Heart right ventricle (tissue), 16 donors: ENCODE data around the gene CLCNKA. TPM values are rescaled to one million over a fixed set of nuclear protein-coding genes. Genes with fewer than 3 reads are reported as not detected.
"Not testable (repeated sequence)": the region's sequence is repeated elsewhere in the genome, so short reads cannot be mapped to it uniquely, and the experiment has no call there.

Source experiments
- ATAC-seq, 8 donors: fragments of 200-7000 bp; cut with Tn5 transposase; one replicate each; pipeline ENCODE4 v1.9.1; 2020; ENCODE audit warnings: mild to moderate bottlenecking in 8 of 8, moderate library complexity in 8 of 8, moderate number of reproducible peaks in 1 of 8
- DNase-seq, 2 donors: peaks; one replicate each; pipeline ENCODE4 v3.0.0-alpha.2; 2020
- H3K27ac ChIP-seq, 10 donors: fragments of 200-600 bp; sonication (generic) in 2 of 10; one replicate each; pipeline versions ENCODE4 v1.5.0 to v1.8.0; 2020 to 2022; ENCODE audit warnings: mild to moderate bottlenecking in 3 of 10
- H3K27me3 ChIP-seq, 7 donors: fragments of 200-600 bp; one replicate each; pipeline ENCODE4 v1.8.0; 2021 to 2022; ENCODE audit warnings: mild to moderate bottlenecking in 2 of 7
- H3K36me3 ChIP-seq, 9 donors: fragments of 200-600 bp; sonication (generic) in 1 of 9; one replicate each; pipeline versions ENCODE4 v1.5.0 to v1.8.0; 2020 to 2022; ENCODE audit warnings: mild to moderate bottlenecking in 2 of 9
- H3K4me1 ChIP-seq, 9 donors: fragments of 200-600 bp; sonication (generic) in 1 of 9; one replicate each; pipeline versions ENCODE4 v1.5.0 to v1.8.0; 2020 to 2022; ENCODE audit warnings: mild to moderate bottlenecking in 4 of 9
- H3K4me3 ChIP-seq, 10 donors: fragments of 200-600 bp; sonication (generic) in 2 of 10; one replicate each; pipeline versions ENCODE4 v1.5.0 to v1.8.0; 2020 to 2022; ENCODE audit warnings: mild to moderate bottlenecking in 7 of 10, moderate library complexity in 2 of 10
- H3K9me3 ChIP-seq, 11 donors: fragments of 200-600 bp in 10 of 11; sonication (generic) in 2 of 11; one replicate each; pipeline versions ENCODE4 v1.5.0 to v1.8.0; 2013 to 2022; ENCODE audit warnings: mild to moderate bottlenecking in 2 of 11, control low read depth in 1 of 11, moderate library complexity in 1 of 11
- WGBS, 2 donors: extraction: QIAGEN DNeasy Blood & Tissue Kit; methylation state at CpG; one replicate each; pipeline ENCODE4 v1.1.7; 2013; ENCODE audit warnings: inconsistent platforms in 1 of 2; 5-methylcytosine and 5-hydroxymethylcytosine counted together
- intact Hi-C, 10 donors: fragments of 100-400 bp; cut with DNase I; formaldehyde crosslinking; loops; one replicate each; pipeline versions ENCODE4 v1.11.1 to v1.14.2; 2022
- polyA plus RNA-seq, 2 donors: library from polyadenylated mRNA; stranded (reverse); fragments of 200-250 nt; gene quantifications; one replicate each; pipeline ENCODE4 v1.2.3, GENCODE V29; 2013
- total RNA-seq, 10 donors: library from RNA; stranded (reverse); fragmentation: NEBNext Ultra II Directional in 3 of 10; extraction: Animal tissue kit (Norgen Biotek cat#: 25700) in 3 of 10; gene quantifications; one replicate each; pipeline versions ENCODE4 v1.2.1 to v1.2.4, GENCODE V29; 2021 to 2023
- TF ChIP-seq, protein P1 (sequence below), 9 donors: fragments of 200-600 bp; sonication (generic) in 2 of 9; IDR thresholded peaks; one replicate each; pipeline versions ENCODE4 v1.5.0 to v1.8.0; 2021 to 2022; ENCODE audit warnings: antibody characterized with exemption in 9 of 9, mild to moderate bottlenecking in 5 of 9, moderate library complexity in 1 of 9
- donor health status: Arrhythmogenic right ventricular cardiomyopathy.
- donor health status: ischemic (EF 13 %, LVEDD 7.1; RV severe dilation, severe dysfunction).
- donor health status: healthy with polysubstance abuse.
- donor health status: DM: no; HTN: yes; CAD: no.
- donor health status: DM: no; HTN: no; CAD: no.
- donor health status: ischemic (EF 25% LVEDD 6.9; RV normal size, moderate dysfunction).
- donor health status: ischemic (EF 25% LVEDD 5.7; RV mildly dilated, moderate dysfunction).
- donor health status: healthy.
- donor health status: DM: yes; HTN: yes; CAD: no.
- donor health status: Ischemic cardiomyopathy.
- donor health status: ischemic (EF 35%, LVEDD 5.7; RV mildly dilated, moderate dysfunction).
- donor health status: nonischemic (EF 11% LVEDD 7.7; RV severe dilation, severe dysfunction).
- donor health status: DM: yes; HTN: yes; CAD: no.
- donor health status: PGD.
- donor health status: ischemic (EF 29% LVEDD 5.4; RV normal size, mild dysfunction).
- donor health status: nonischemic (EF 23%, LVEDD 6.1; RV moderate dilation, normal function).

CLCNKA gene
- total and polyA plus RNA-seq, 12 donors, result 0.19 to 1.0 (median 0.35) TPM; not detected in 1

DNA sequence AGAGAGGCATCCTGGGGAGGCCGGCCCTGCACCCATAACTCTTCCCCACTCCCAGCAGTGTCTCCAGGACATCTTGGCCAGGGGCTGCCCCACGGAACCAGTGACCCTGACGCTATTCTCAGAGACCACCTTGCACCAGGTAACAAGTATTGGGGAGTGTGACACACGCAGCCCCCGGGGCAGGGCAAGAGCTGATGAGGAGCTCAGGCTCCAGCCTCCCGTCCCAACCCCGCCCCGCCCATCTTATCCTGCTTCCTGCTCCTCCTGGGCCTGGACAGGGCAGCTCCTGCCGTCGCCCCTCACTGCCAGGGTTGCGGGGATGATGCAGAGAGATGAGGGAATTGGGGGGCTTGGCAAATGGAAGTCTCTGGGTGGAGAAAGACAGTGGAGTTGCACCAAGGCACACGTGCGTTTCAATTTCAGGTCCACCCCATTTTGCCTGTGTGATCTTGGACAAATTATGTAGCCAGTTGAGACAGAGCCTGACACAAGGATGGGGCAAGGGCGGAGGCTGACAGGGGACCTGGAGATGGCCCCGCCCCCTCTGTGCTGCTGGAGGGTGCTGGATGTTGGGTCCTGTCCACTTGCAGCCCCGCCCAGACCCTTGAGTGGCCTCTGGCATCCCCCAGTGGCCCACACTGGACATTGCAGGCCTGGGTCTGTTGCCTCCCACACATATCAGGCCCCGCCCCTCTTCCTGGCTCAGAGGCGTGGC, 10.7 kb downstream of the CLCNKA start:
- ATAC-seq (peak; percentile 84 to 97 (median 92)), DNase-seq (peak; percentile 87)
- Histone ChIP-seq H3K27ac (no peak overlapping the region), H3K9me3 (no peaks in the 10 kb centered on the region), H3K4me1 (peaks cover 0 to 11% (median 4%) of the 10 kb centered on the region in 9 donors), H3K27me3 (peaks cover 0 to 22% (median 6%) of the 10 kb centered on the region in 7 donors), H3K36me3 (no peaks in the 10 kb centered on the region), H3K4me3 (no peak overlapping the region)
- TF ChIP-seq, protein P1, sequence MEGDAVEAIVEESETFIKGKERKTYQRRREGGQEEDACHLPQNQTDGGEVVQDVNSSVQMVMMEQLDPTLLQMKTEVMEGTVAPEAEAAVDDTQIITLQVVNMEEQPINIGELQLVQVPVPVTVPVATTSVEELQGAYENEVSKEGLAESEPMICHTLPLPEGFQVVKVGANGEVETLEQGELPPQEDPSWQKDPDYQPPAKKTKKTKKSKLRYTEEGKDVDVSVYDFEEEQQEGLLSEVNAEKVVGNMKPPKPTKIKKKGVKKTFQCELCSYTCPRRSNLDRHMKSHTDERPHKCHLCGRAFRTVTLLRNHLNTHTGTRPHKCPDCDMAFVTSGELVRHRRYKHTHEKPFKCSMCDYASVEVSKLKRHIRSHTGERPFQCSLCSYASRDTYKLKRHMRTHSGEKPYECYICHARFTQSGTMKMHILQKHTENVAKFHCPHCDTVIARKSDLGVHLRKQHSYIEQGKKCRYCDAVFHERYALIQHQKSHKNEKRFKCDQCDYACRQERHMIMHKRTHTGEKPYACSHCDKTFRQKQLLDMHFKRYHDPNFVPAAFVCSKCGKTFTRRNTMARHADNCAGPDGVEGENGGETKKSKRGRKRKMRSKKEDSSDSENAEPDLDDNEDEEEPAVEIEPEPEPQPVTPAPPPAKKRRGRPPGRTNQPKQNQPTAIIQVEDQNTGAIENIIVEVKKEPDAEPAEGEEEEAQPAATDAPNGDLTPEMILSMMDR (IDR thresholded peaks at IDR 0.05), result peak; percentile 81 to 99 (median 95)
- WGBS, 2 donors, result 47 to 50% methylated on average over 18 of the region's 18 CpGs
- intact Hi-C loops, result loop anchor here in 8 of 10 donors (1.0 to 2.0 kb wide), 5 partner anchors 22 to 25 kb away; no protein-coding TSS in a partner anchor

DNA sequence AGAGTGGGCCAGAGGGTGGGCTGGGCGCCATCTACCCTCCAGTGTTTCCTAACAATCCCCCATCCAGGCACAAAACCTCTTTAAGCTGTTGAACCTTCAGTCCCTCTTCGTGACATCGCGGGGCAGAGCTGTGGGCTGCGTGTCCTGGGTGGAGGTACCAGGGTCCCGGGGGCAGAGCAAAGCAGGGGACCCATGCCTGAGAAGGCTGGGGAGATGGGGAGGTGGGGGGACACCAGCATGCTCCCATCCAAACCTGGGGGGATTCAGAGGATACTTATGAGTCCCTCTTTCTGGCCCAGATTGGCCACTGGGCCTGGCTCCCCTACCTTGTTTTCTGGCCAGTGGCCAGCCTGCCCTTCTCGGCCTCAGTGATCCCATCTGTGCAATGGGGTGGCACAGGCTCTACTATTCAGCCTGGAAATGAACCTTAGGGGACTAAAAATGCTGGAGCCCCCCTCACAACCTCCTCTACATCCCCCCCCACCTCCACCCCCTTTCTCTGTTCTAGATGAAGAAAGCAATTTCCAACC, 11.3 kb downstream of the CLCNKA start:
- intact Hi-C loops, result loop anchor here in 7 of 10 donors (1.0 to 2.0 kb wide), 5 partner anchors 22 to 24 kb away; no protein-coding TSS in a partner anchor
- H3K9me3 ChIP-seq, H3K4me3 ChIP-seq, H3K27ac ChIP-seq, H3K36me3 ChIP-seq, DNase-seq: not testable (repeated sequence)
- Histone ChIP-seq H3K27me3 (peaks cover 0 to 19% (median 6%) of the 10 kb centered on the region in 7 donors), H3K4me1 (peaks cover 0 to 11% (median 4%) of the 10 kb centered on the region in 9 donors)
- ATAC-seq, result peak in 4 of 8 donors; percentile 2 to 11 (median 4)
- 61 to 66% methylated on average over 7 of the region's 7 CpGs for WGBS, 2 donors

DNA sequence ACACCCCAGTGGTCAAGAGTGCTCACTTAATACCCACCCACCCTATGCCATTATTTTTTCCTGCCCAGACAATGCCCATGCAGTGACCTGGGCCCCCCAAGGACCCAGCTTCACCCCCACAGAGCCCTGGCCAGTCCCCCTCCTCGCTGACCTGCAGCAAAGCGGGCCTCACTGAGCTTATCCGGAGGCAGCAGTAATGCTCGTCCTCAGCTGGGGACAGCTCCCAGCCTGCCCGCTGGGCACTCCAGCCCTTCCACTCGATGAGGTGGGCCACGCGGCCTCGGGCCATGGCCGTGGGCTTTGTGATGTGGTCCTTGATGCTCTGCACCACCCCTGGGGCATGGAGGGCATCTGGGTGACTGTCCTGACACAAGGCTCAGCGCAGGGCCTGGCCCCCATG, 14.6 kb downstream of the CLCNKA start:
- H3K27ac ChIP-seq, H3K9me3 ChIP-seq, intact Hi-C loops, DNase-seq, H3K4me3 ChIP-seq, H3K27me3 ChIP-seq, H3K36me3 ChIP-seq: not testable (repeated sequence)
- ATAC-seq, result peak in 2 of 8 donors; percentile 2 to 4
- H3K4me1 ChIP-seq, result peaks cover 0 to 11% (median 4%) of the 10 kb centered on the region in 9 donors
- WGBS, 2 donors, result 90 to 92% methylated on average over 10 of the region's 11 CpGs

DNA sequence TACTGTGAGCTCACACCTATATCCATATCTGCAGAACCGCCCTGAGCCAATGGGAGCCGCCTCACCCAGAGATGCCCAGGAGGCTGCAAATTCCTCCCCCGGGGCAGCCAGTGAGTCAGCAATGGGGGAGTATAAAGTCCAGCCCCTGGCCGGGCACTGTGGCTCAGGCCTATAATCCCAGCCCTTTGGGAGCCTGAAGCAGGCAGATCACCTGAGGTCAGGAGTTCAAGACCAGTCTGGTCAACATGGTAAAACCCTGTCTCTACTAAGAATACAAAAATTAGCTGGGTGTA, 16.7 kb downstream of the CLCNKA start:
- H3K36me3 ChIP-seq, result no peaks in the 10 kb centered on the region
- H3K27ac ChIP-seq, result no peak overlapping the region
- H3K4me1 ChIP-seq, result no peaks in the 10 kb centered on the region
- WGBS, 2 donors, result 76 to 90% methylated on average over 4 of the region's 4 CpGs
- ATAC-seq, result no peak
- peaks cover 0 to 4% (median 0%) of the 10 kb centered on the region in 7 donors for H3K27me3 ChIP-seq
- no peaks in the 10 kb centered on the region for H3K9me3 ChIP-seq
- TF ChIP-seq, protein P1 (IDR thresholded peaks at IDR 0.05), result no peak
- intact Hi-C loops, result no loop called here
- H3K4me3 ChIP-seq, result no peak overlapping the region
- no peak for DNase-seq

DNA sequence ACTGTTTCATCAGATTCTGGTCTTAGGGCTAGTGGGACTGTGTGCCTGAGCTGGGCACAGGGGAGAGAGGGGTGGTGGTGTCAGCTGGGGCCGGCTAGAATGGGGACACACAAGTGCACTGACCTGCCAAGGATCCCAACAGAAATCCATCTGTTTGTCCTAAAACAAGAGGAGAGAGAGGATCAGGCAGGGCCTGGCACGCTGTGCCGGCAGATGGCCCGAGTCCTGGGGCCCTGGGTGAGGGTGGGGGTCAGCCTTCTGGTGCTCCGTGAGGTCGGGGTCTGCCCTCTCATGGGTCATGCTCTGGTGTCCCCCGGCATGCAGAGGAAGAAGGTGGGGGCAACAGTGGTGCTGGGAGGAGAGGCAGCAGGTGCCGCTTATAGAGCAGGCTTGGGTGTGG, 18.0 kb downstream of the CLCNKA start:
- H3K4me1 ChIP-seq, H3K9me3 ChIP-seq, ATAC-seq, H3K27me3 ChIP-seq, DNase-seq, H3K4me3 ChIP-seq, H3K27ac ChIP-seq, H3K36me3 ChIP-seq: not testable (repeated sequence)
- WGBS, 2 donors, result 72 to 88% methylated on average over 6 to 8 of the region's 8 CpGs
- intact Hi-C loops, result loop anchor here in 1 of 10 donors (2.0 kb wide), 1 partner anchor 39 kb away; no protein-coding TSS in a partner anchor

DNA sequence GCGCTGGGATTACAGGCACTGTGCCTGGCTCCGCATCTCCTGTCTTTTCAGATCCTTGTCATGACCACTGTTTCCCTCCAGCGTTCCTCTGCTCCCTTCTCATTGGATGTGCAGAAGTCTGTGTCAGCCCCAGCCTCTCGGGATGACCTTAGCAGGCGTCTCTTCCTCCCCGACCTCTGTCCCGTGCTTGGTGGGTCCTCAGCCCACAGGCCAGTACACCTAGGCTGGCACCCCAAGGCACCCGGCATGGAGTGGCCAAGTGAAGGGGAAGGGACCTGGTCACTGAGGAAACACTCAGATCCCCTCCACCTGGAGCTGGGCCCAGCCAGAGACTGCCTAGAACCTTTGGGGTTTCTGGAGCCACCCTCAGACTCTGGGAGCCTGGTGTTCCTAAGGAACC, 19.4 kb downstream of the CLCNKA start:
- ATAC-seq (no peak), DNase-seq (no peak)
- 67 to 84% methylated on average over 8 of the region's 8 CpGs for WGBS, 2 donors
- H3K36me3 ChIP-seq, result no peaks in the 10 kb centered on the region
- no peak overlapping the region for H3K27ac ChIP-seq
- peaks cover 0 to 4% (median 0%) of the 10 kb centered on the region in 7 donors for H3K27me3 ChIP-seq
- H3K4me1 ChIP-seq, result no peaks in the 10 kb centered on the region
- TF ChIP-seq, protein P1 (IDR thresholded peaks at IDR 0.05), result no peak
- intact Hi-C loops, result loop anchor here in 1 of 10 donors (2.0 kb wide), 1 partner anchor 40 kb away; no protein-coding TSS in a partner anchor
- H3K9me3 ChIP-seq, result no peaks in the 10 kb centered on the region
- no peak overlapping the region for H3K4me3 ChIP-seq
